Trophoblast cell (in vitro differentiated cells and primary cell): ENCODE data around the gene PRKN.

Source experiments
- DNase-seq, 2 donors: peaks; one replicate each; pipeline ENCODE4 v3.0.0-alpha.2; 2016
- H2AFZ ChIP-seq: 2 replicates; pipeline ENCODE4 v1.6.1; 2013; ENCODE audit warnings: low read length, moderate library complexity, mild to moderate bottlenecking; ENCODE audit not compliant: insufficient read depth, poor library complexity
- H2AK5ac ChIP-seq: 2 replicates; pipeline ENCODE4 v1.6.1; 2013; ENCODE audit warnings: mild to moderate bottlenecking, low read length
- H2BK120ac ChIP-seq: 2 replicates; pipeline ENCODE4 v1.6.1; 2013; ENCODE audit warnings: low read length, mild to moderate bottlenecking, moderate library complexity; ENCODE audit not compliant: insufficient read depth, poor library complexity
- H2BK12ac ChIP-seq: 2 replicates; pipeline ENCODE4 v1.6.1; 2013; ENCODE audit warnings: mild to moderate bottlenecking, low read length, moderate library complexity
- H2BK5ac ChIP-seq: 2 replicates; pipeline ENCODE4 v1.6.1; 2013; ENCODE audit warnings: low read length, low read depth, moderate library complexity, mild to moderate bottlenecking; ENCODE audit not compliant: poor library complexity
- H3K14ac ChIP-seq: 2 replicates; pipeline ENCODE4 v1.6.1; 2013; ENCODE audit warnings: mild to moderate bottlenecking, low read length
- H3K18ac ChIP-seq: 2 replicates; pipeline ENCODE4 v1.6.1; 2013; ENCODE audit warnings: mild to moderate bottlenecking, low read length
- H3K23ac ChIP-seq: 2 replicates; pipeline ENCODE4 v1.6.1; 2013; ENCODE audit warnings: low read length
- H3K27ac ChIP-seq: 2 replicates; pipeline ENCODE4 v1.5.1; 2013; ENCODE audit warnings: low read depth, mild to moderate bottlenecking, inconsistent platforms, low read length, moderate library complexity
- H3K27me3 ChIP-seq: 2 replicates; pipeline ENCODE4 v1.6.1; 2013; ENCODE audit warnings: inconsistent platforms, mild to moderate bottlenecking, low read length, moderate library complexity; ENCODE audit not compliant: insufficient read depth
- H3K36me3 ChIP-seq, 2 experiments: 1 replicate in 1 of 2; 2 replicates in 1 of 2; pipeline ENCODE4 v1.6.1; 2013; ENCODE audit warnings: low read length in 2 of 2, mild to moderate bottlenecking in 2 of 2, moderate library complexity in 1 of 2; ENCODE audit not compliant: insufficient read depth in 2 of 2, control insufficient read depth in 1 of 2
- H3K4ac ChIP-seq: 2 replicates; pipeline ENCODE4 v1.6.1; 2013; ENCODE audit warnings: low read depth, mild to moderate bottlenecking, low read length, moderate library complexity
- H3K4me1 ChIP-seq, 2 experiments: 1 replicate in 1 of 2; 2 replicates in 1 of 2; pipeline ENCODE4 v1.6.1; 2013; ENCODE audit warnings: low read length in 2 of 2, mild to moderate bottlenecking in 2 of 2, moderate library complexity in 1 of 2; ENCODE audit not compliant: insufficient read depth in 2 of 2, control insufficient read depth in 1 of 2
- H3K4me2 ChIP-seq: 2 replicates; pipeline ENCODE4 v1.6.1; 2013; ENCODE audit warnings: inconsistent platforms, mild to moderate bottlenecking, low read length, moderate library complexity
- H3K4me3 ChIP-seq: 2 replicates; pipeline ENCODE4 v1.5.1; 2013; ENCODE audit warnings: mild to moderate bottlenecking, low read depth, low read length, inconsistent platforms
- H3K79me1 ChIP-seq: one replicate; pipeline ENCODE4 v1.6.1; 2013; ENCODE audit warnings: low read length
- H3K79me2 ChIP-seq: 2 replicates; pipeline ENCODE4 v1.6.1; 2013; ENCODE audit warnings: low read length, mild to moderate bottlenecking; ENCODE audit not compliant: control insufficient read depth, insufficient read depth, poor library complexity
- H3K9ac ChIP-seq: 2 replicates; pipeline ENCODE4 v1.6.1; 2013; ENCODE audit warnings: mild to moderate bottlenecking, low read length
- H3K9me3 ChIP-seq: 2 replicates; pipeline ENCODE4 v1.6.1; 2013; ENCODE audit warnings: low read depth, mild to moderate bottlenecking, control low read depth, inconsistent platforms, low read length; ENCODE audit not compliant: insufficient read depth
- H4K12ac ChIP-seq: 2 replicates; pipeline ENCODE4 v1.6.1; 2013; ENCODE audit warnings: low read depth, mild to moderate bottlenecking, low read length, moderate library complexity
- H4K8ac ChIP-seq: 2 replicates; pipeline ENCODE4 v1.6.1; 2013; ENCODE audit warnings: low read depth, mild to moderate bottlenecking, low read length, moderate library complexity
- H4K91ac ChIP-seq: one replicate; pipeline ENCODE4 v1.6.1; 2013; ENCODE audit warnings: low read depth, mild to moderate bottlenecking, low read length, moderate library complexity
- WGBS: extraction: QIAGEN DNeasy Blood & Tissue Kit; methylation state at CpG from one replicate; pipeline ENCODE4 v1.1.7; 2013; ENCODE audit warnings: missing lambda C conversion rate; ENCODE audit not compliant: insufficient read length, insufficient coverage; ENCODE audit errors: extremely low coverage; 5-methylcytosine and 5-hydroxymethylcytosine counted together

The PRKN gene

DNA sequence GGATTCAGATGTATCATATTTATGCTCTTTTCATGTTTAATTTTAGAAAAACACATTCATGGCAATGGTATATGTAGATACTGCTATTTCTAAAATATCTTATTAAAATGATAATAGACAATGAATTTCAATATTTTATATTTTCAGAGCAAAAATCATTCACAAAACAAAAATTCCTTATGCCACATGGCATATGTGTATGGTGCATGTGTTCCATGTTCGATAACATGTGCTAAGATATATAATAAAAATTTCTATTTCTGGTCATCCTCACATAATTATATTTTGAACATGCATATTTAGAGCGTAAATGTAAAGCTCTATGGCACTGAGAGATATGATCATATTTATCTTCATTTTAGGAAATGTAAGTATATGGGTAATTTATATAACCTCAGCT is 847.5 kb downstream of the PRKN start:
- H2BK5ac ChIP-seq, result no peak overlapping the region
- no peak overlapping the region for H3K4me3 ChIP-seq
- no peaks in the 10 kb centered on the region for H3K36me3 ChIP-seq
- H3K79me2 ChIP-seq, result no peaks in the 10 kb centered on the region
- H3K4me2 ChIP-seq, result no peak overlapping the region
- H3K23ac ChIP-seq, result no peak overlapping the region
- H2AFZ ChIP-seq, result no peak overlapping the region
- H2AK5ac ChIP-seq, result no peak overlapping the region
- no peak overlapping the region for H3K9ac ChIP-seq
- no peak overlapping the region for H3K14ac ChIP-seq
- H4K12ac ChIP-seq, result no peak overlapping the region
- no peak overlapping the region for H2BK12ac ChIP-seq
- H3K9me3 ChIP-seq, result no peaks in the 10 kb centered on the region
- no peaks in the 10 kb centered on the region for H3K4me1 ChIP-seq
- WGBS, result no CpG with 5 or more reads among the region's 2 CpGs
- no peak overlapping the region for H3K27ac ChIP-seq
- no peak overlapping the region for H2BK120ac ChIP-seq
- no peaks in the 10 kb centered on the region for H3K27me3 ChIP-seq
- H3K79me1 ChIP-seq, result no peaks in the 10 kb centered on the region
- no peak for DNase-seq
- no peak overlapping the region for H3K4ac ChIP-seq
- no peak overlapping the region for H4K91ac ChIP-seq
- no peak overlapping the region for H3K18ac ChIP-seq
- no peak overlapping the region for H4K8ac ChIP-seq

DNA sequence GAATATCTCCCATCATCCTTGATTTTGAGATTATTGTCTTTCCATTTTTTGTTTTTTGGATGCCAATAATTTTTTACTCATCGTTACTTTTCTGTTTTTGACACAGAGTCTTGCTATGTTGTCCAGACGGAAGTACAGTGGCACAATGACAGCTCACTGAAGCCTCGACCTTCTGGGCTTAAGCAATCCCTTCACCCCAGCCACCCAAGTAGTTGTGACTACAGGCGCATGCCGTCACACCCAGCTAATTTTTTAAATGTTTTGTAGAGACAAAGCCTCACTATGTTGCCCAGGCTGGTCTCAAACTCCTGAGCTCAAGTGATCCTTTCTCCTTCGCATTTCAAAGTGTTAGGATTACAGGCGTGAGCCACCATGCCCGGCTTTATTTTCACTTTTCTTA is 851.3 kb downstream of the PRKN start:
- Histone ChIP-seq H3K23ac (no peak overlapping the region), H3K18ac (no peak overlapping the region), H3K79me2 (no peaks in the 10 kb centered on the region), H2AK5ac (no peak overlapping the region), H3K4me1 (no peaks in the 10 kb centered on the region), H3K27ac (no peak overlapping the region), H3K9me3 (no peaks in the 10 kb centered on the region), H3K9ac (no peak overlapping the region), H2AFZ (no peak overlapping the region), H4K8ac (no peak overlapping the region), H2BK5ac (no peak overlapping the region), H4K12ac (no peak overlapping the region), H2BK12ac (no peak overlapping the region), H3K4ac (no peak overlapping the region), H3K4me2 (no peak overlapping the region), H3K4me3 (no peak overlapping the region), H3K36me3 (no peaks in the 10 kb centered on the region), H3K27me3 (no peaks in the 10 kb centered on the region), H4K91ac (no peak overlapping the region), H2BK120ac (no peak overlapping the region), H3K14ac (no peak overlapping the region), H3K79me1 (no peaks in the 10 kb centered on the region)
- peak; percentile 80 to 82 for DNase-seq
- WGBS, result no CpG with 5 or more reads among the region's 8 CpGs

DNA sequence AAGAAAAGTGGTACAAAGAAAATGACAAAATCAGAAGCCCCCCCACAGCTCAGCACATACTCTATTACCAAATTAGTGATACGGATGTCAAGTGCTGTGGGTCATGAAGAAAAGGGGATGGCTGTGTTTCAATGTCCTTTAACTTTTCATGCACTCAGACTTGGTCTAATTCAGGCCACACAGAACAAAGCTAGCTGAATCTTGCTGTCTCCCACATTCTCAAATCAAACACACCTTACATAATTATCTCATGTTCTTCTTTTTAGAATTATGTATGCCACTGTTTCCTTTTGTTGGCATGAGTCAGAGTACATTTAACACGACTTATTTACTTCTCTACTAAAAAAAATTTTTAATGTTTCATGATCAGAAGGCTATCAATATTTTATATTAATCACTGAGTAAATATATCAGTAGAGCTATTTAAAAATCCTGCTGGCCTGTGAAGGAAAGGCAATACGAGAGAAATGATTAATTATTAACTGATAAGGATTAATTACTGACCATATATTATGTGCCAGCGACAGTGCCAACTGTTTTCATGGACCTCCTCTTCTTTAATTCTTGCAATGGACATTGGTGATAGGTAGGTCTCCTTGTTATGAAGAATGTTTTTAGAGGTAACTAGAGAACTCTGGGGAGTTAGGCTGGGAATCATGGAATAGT is 857.2 kb downstream of the PRKN start:
- Histone ChIP-seq H3K18ac (no peak overlapping the region), H3K27me3 (no peaks in the 10 kb centered on the region), H4K8ac (no peak overlapping the region), H3K4me3 (no peak overlapping the region), H2AFZ (no peak overlapping the region), H2AK5ac (no peak overlapping the region), H4K91ac (no peak overlapping the region), H3K4me2 (no peak overlapping the region), H3K14ac (no peak overlapping the region), H3K4me1 (no peaks in the 10 kb centered on the region), H3K23ac (no peak overlapping the region), H3K36me3 (no peaks in the 10 kb centered on the region), H4K12ac (no peak overlapping the region), H2BK120ac (no peak overlapping the region), H3K79me2 (no peaks in the 10 kb centered on the region), H3K9ac (no peak overlapping the region), H3K4ac (no peak overlapping the region), H2BK5ac (no peak overlapping the region), H2BK12ac (no peak overlapping the region), H3K79me1 (no peaks in the 10 kb centered on the region), H3K9me3 (no peaks in the 10 kb centered on the region), H3K27ac (no peak overlapping the region)
- no peak for DNase-seq
- no CpG with 5 or more reads among the region's 4 CpGs for WGBS

DNA sequence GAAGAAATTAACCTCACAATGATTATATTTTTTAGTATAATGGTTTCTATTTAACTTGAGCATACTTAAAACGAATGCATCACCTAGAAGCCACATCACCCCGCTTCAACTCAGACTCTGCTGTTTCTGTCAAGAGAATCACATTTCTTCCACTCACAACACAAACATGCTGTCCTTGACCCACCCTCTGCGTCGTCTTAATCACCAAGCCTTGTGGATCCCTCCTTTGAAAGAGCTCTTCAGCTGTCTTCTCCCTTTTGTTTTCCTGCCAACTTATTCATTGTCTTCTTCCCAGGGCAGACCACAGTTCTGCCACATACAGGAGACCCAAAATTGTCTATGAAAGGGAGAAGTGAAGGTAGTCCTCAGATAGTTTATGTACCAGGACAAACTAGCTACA is 858.1 kb downstream of the PRKN start:
- WGBS, result no CpG with 5 or more reads among the region's 4 CpGs
- H4K8ac ChIP-seq, result no peak overlapping the region
- H3K18ac ChIP-seq, result no peak overlapping the region
- no peaks in the 10 kb centered on the region for H3K4me1 ChIP-seq
- H3K79me1 ChIP-seq, result no peaks in the 10 kb centered on the region
- H3K4me3 ChIP-seq, result no peak overlapping the region
- H3K9ac ChIP-seq, result no peak overlapping the region
- H3K27me3 ChIP-seq, result no peaks in the 10 kb centered on the region
- no peak overlapping the region for H2BK120ac ChIP-seq
- H3K14ac ChIP-seq, result no peak overlapping the region
- H4K91ac ChIP-seq, result no peak overlapping the region
- H3K4me2 ChIP-seq, result no peak overlapping the region
- no peak overlapping the region for H4K12ac ChIP-seq
- no peak overlapping the region for H3K23ac ChIP-seq
- no peaks in the 10 kb centered on the region for H3K79me2 ChIP-seq
- H3K27ac ChIP-seq, result no peak overlapping the region
- H3K36me3 ChIP-seq, result no peaks in the 10 kb centered on the region
- H3K4ac ChIP-seq, result no peak overlapping the region
- H2BK5ac ChIP-seq, result no peak overlapping the region
- H2AK5ac ChIP-seq, result no peak overlapping the region
- no peak overlapping the region for H2BK12ac ChIP-seq
- DNase-seq, result no peak
- no peak overlapping the region for H2AFZ ChIP-seq
- H3K9me3 ChIP-seq, result no peaks in the 10 kb centered on the region
